PFSK-1 (cell line): ENCODE measurements around the gene RBP3.

Experiments used
- FOXP2 ChIP-seq: optimal IDR thresholded peaks from 2 replicates; pipeline ENCODE3; 2011; ENCODE audit warnings: borderline replicate concordance, control low read depth, inconsistent platforms; ENCODE audit not compliant: insufficient read depth; ENCODE audit errors: extremely low read length, extremely low read depth
- POLR2AphosphoS5 ChIP-seq: IDR thresholded peaks from 2 replicates; pipeline ENCODE4 v1.6.1; 2012; ENCODE audit warnings: low read depth, mild to moderate bottlenecking, control low read depth, low read length, moderate library complexity
- REST ChIP-seq, 2 experiments: IDR thresholded peaks; 2 replicates each; pipeline versions ENCODE4 v1.6.1 to v1.8.0; 2011 to 2012; ENCODE audit warnings: low read depth in 2 of 2, low read length in 2 of 2, control low read depth in 1 of 2, inconsistent platforms in 1 of 2, mild to moderate bottlenecking in 1 of 2, moderate library complexity in 1 of 2; ENCODE audit not compliant: insufficient read depth in 1 of 2
- SIN3A ChIP-seq: IDR thresholded peaks from 2 replicates; pipeline ENCODE4 v1.6.1; 2012; ENCODE audit warnings: mild to moderate bottlenecking, low read length, moderate library complexity, borderline replicate concordance; ENCODE audit not compliant: insufficient read depth
- TAF1 ChIP-seq: IDR thresholded peaks from 2 replicates; pipeline ENCODE4 v1.6.1; 2012; ENCODE audit warnings: low read length, control low read depth, borderline replicate concordance; ENCODE audit not compliant: insufficient read depth

RBP3 gene

GRCh38 chr10:47369251-47369894 lies 21.2 kb downstream of the RBP3 start:
- TF ChIP-seq SIN3A (no peak), TAF1 (no peak), FOXP2 (no peak), REST (IDR thresholded peaks at IDR 0.05; ENCODE audit: insufficient read depth in 1 of 2, low read depth in 2 of 2, low read length in 2 of 2) (no peak), POLR2AphosphoS5 (no peak)

- TF ChIP-seq REST (IDR thresholded peaks at IDR 0.05; ENCODE audit: insufficient read depth in 1 of 2, low read depth in 2 of 2, low read length in 2 of 2) (no peak), POLR2AphosphoS5 (no peak), TAF1 (no peak), FOXP2 (no peak), SIN3A (no peak)
These were observed 22.0 kb downstream of the RBP3 start for GRCh38 chr10:47370015-47370767.

- no peak for TF ChIP-seq REST (IDR thresholded peaks at IDR 0.05; ENCODE audit: insufficient read depth in 1 of 2, low read depth in 2 of 2, low read length in 2 of 2)
- TF ChIP-seq FOXP2 = no peak
- TF ChIP-seq SIN3A = no peak
- TF ChIP-seq POLR2AphosphoS5 = no peak
- TF ChIP-seq TAF1 = no peak
These were observed 22.7 kb downstream of the RBP3 start for GRCh38 chr10:47370878-47371277.

- TF ChIP-seq TAF1 (no peak), SIN3A (no peak), FOXP2 (no peak), REST (IDR thresholded peaks at IDR 0.05; ENCODE audit: insufficient read depth in 1 of 2, low read depth in 2 of 2, low read length in 2 of 2) (no peak), POLR2AphosphoS5 (no peak)
These were observed 23.7 kb downstream of the RBP3 start for GRCh38 chr10:47371629-47372485.
